GM23338 (cell line): Measurements from ENCODE around the gene IDH3A. TPM values are rescaled to one million over a fixed set of nuclear protein-coding genes. Genes with fewer than 3 reads are reported as not detected.

ENCODE experiments used
- ATAC-seq: fragments of 200-7000 bp; cut with Tn5 transposase; 3 replicates; pipeline ENCODE4 v1.9.1; 2020
- DNase-seq: peaks from one replicate; pipeline ENCODE4 v3.0.0-alpha.2; 2015; ENCODE audit warnings: low spot score
- H2AFZ ChIP-seq: fragments of 200-600 bp; sonication (generic); 2 replicates; pipeline ENCODE4 v1.8.0; 2016; ENCODE audit warnings: antibody characterized with exemption, mild to moderate bottlenecking, moderate library complexity
- H3F3A ChIP-seq: fragments of 200-600 bp; sonication (generic); replicated peaks from 2 replicates; pipeline ENCODE4 v1.8.0; 2017; ENCODE audit warnings: antibody characterized with exemption, mixed run types, low read depth
- H3K27ac ChIP-seq: fragments of 200-600 bp; sonication (generic); 2 replicates; pipeline ENCODE4 v1.6.1; 2016; ENCODE audit warnings: low read depth
- H3K27me3 ChIP-seq: fragments of 200-600 bp; sonication (generic); 2 replicates; pipeline ENCODE4 v1.8.0; 2016; ENCODE audit warnings: mild to moderate bottlenecking, mixed run types, moderate library complexity; ENCODE audit not compliant: insufficient read depth
- H3K36me3 ChIP-seq: fragments of 200-600 bp; sonication (generic); 2 replicates; pipeline ENCODE4 v1.8.0; 2016; ENCODE audit warnings: mild to moderate bottlenecking; ENCODE audit not compliant: insufficient read depth
- H3K4me1 ChIP-seq: fragments of 200-600 bp; sonication (generic); 2 replicates; pipeline ENCODE4 v1.8.0; 2016; ENCODE audit warnings: mild to moderate bottlenecking, moderate library complexity; ENCODE audit not compliant: insufficient read depth
- H3K4me2 ChIP-seq: fragments of 200-600 bp; sonication (generic); 2 replicates; pipeline ENCODE4 v1.7.1; 2017; ENCODE audit warnings: mixed run types
- H3K4me3 ChIP-seq: fragments of 200-600 bp; sonication (generic); 2 replicates; pipeline ENCODE4 v1.6.1; 2016; ENCODE audit warnings: mixed run types
- H3K79me2 ChIP-seq: fragments of 200-600 bp; sonication (generic); replicated peaks from 2 replicates; pipeline ENCODE4 v1.8.0; 2017; ENCODE audit warnings: mild to moderate bottlenecking; ENCODE audit not compliant: insufficient read depth
- H3K9me2 ChIP-seq: fragments of 200-600 bp; sonication (generic); 2 replicates; pipeline ENCODE4 v1.8.0; 2017; ENCODE audit not compliant: insufficient read depth
- H4K20me1 ChIP-seq: fragments of 200-600 bp; sonication (generic); replicated peaks from 2 replicates; pipeline ENCODE4 v1.8.0; 2017; ENCODE audit warnings: mild to moderate bottlenecking; ENCODE audit not compliant: insufficient read depth
- H3K27ac Mint-ChIP-seq: 2 replicates; pipeline ENCODE4 v1.8.0; 2020; ENCODE audit warnings: inconsistent platforms, mild to moderate bottlenecking, moderate library complexity, mixed read lengths
- H3K27me3 Mint-ChIP-seq: 3 replicates; pipeline ENCODE4 v1.8.0; 2022; ENCODE audit warnings: low read depth, mild to moderate bottlenecking, moderate library complexity, mixed read lengths, inconsistent platforms; ENCODE audit not compliant: insufficient read depth, poor library complexity
- H3K36me3 Mint-ChIP-seq: 3 replicates; pipeline ENCODE4 v1.8.0; 2021; ENCODE audit warnings: low read depth, mild to moderate bottlenecking, inconsistent platforms, moderate library complexity, mixed read lengths
- H3K4me1 Mint-ChIP-seq: 3 replicates; pipeline ENCODE4 v1.8.0; 2020; ENCODE audit warnings: mild to moderate bottlenecking, inconsistent platforms, mixed read lengths
- H3K4me3 Mint-ChIP-seq: 3 replicates; pipeline ENCODE4 v1.8.0; 2021; ENCODE audit warnings: moderate library complexity, mild to moderate bottlenecking, inconsistent platforms, mixed read lengths
- H3K9me3 Mint-ChIP-seq: 3 replicates; pipeline ENCODE4 v1.8.0; 2020; ENCODE audit warnings: moderate library complexity, mild to moderate bottlenecking, inconsistent platforms, mixed read lengths
- CREB1 ChIP-seq: fragments of 250-450 bp; sonication (Bioruptor Pico); IDR thresholded peaks from 2 replicates; pipeline ENCODE4 v1.5.0; 2020; ENCODE audit warnings: low read depth, mild to moderate bottlenecking, moderate library complexity
- CTCF ChIP-seq, 2 experiments: fragments of 200-600 bp in 1 of 2; sonication (generic) in 1 of 2; conservative IDR thresholded peaks; 2 replicates each; pipeline versions ENCODE4 v1.5.1 to v1.6.1; 2016 to 2017; ENCODE audit warnings: antibody characterized with exemption in 2 of 2, low read depth in 2 of 2, mild to moderate bottlenecking in 2 of 2, moderate library complexity in 1 of 2
- ETS1 ChIP-seq: IDR thresholded peaks from 2 replicates; pipeline ENCODE4 v1.6.1; 2016; ENCODE audit warnings: antibody characterized with exemption
- EZH2 ChIP-seq: fragments of 200-600 bp; sonication (generic); IDR thresholded peaks from one replicate; pipeline ENCODE4 v1.8.0; 2017; ENCODE audit warnings: antibody characterized with exemption, mild to moderate bottlenecking, low read depth; ENCODE audit not compliant: unreplicated experiment
- EZH2phosphoT487 ChIP-seq: fragments of 200-600 bp; sonication (generic); IDR thresholded peaks from one replicate; pipeline ENCODE4 v1.8.1; 2018; ENCODE audit warnings: antibody characterized with exemption; ENCODE audit not compliant: unreplicated experiment
- JUNB ChIP-seq: IDR thresholded peaks from one replicate; pipeline ENCODE4 v1.6.1; 2016; ENCODE audit warnings: antibody characterized with exemption; ENCODE audit not compliant: unreplicated experiment
- REST ChIP-seq: IDR thresholded peaks from one replicate; pipeline ENCODE4 v1.6.1; 2018; ENCODE audit warnings: antibody characterized with exemption; ENCODE audit not compliant: unreplicated experiment
- ZNF114 ChIP-seq: fragments of 250-450 bp; sonication (Bioruptor Pico); IDR thresholded peaks from 2 replicates; pipeline ENCODE4 v1.5.0; 2020; ENCODE audit warnings: mild to moderate bottlenecking, moderate library complexity
- ZNF331 ChIP-seq: fragments of 250-450 bp; sonication (Bioruptor Pico); IDR thresholded peaks from 2 replicates; pipeline ENCODE4 v1.5.0; 2020; ENCODE audit warnings: low read depth, mild to moderate bottlenecking, moderate library complexity
- ZNF462 ChIP-seq: fragments of 250-450 bp; sonication (Bioruptor Pico); IDR thresholded peaks from 2 replicates; pipeline ENCODE4 v1.5.0; 2020; ENCODE audit warnings: mild to moderate bottlenecking, moderate library complexity
- polyA plus RNA-seq: library from polyadenylated mRNA; unstranded; fragments of >200 nt; fragmentation: Nextera tagmentation; extraction: Ambion mirVana; gene quantifications from 2 replicates; pipeline ENCODE4 v1.2.1, GENCODE V29; 2016
- total RNA-seq: library from RNA; depleted of rRNA; stranded (reverse); fragments of >200 nt; shearing (Covaris generic); gene quantifications from 2 replicates; pipeline ENCODE4 v1.2.3, GENCODE V29; 2014

Gene IDH3A
- total and polyA plus RNA-seq, 2 experiments from 2014 or later: 24.1 to 41.6 TPM

- TF ChIP-seq REST: no peak
- TF ChIP-seq CTCF (conservative IDR thresholded peaks at IDR 0.05; ENCODE audit: low read depth in 2 of 2): no peak
- no peak for TF ChIP-seq ETS1
- TF ChIP-seq EZH2: no peak
- TF ChIP-seq CREB1 (CRISPR knock-in tag): no peak
- no peak for TF ChIP-seq ZNF331 (CRISPR knock-in tag)
- no peak for TF ChIP-seq ZNF114 (CRISPR knock-in tag)
Observed at GRCh38 chr15:78111788-78112187, 37.4 kb upstream of the IDH3A start (continued).

- peaks cover 12% of the 10 kb centered on the region for H3K4me1 Mint-ChIP-seq
- Histone ChIP-seq H3K79me2 (no peaks in the 10 kb centered on the region), H3K36me3 (no peaks in the 10 kb centered on the region), H3K9me2 (no peaks in the 10 kb centered on the region), H3K4me3 (no peak overlapping the region), H2AFZ (no peak overlapping the region), H4K20me1 (no peaks in the 10 kb centered on the region), H3K27me3 (no peaks in the 10 kb centered on the region), H3K4me1 (peaks cover 8% of the 10 kb centered on the region; the same call in 1 of the 2 replicates), H3F3A (no peaks in the 10 kb centered on the region), H3K27ac (no peak overlapping the region), H3K4me2 (no peak overlapping the region)
- H3K27ac Mint-ChIP-seq: no peak overlapping the region
- H3K27me3 Mint-ChIP-seq: peaks cover 9% of the 10 kb centered on the region
- H3K36me3 Mint-ChIP-seq: peaks cover 2% of the 10 kb centered on the region; the same call in 1 of the 3 replicates
- no peak for DNase-seq
- no peak for ATAC-seq
- no peak overlapping the region for H3K4me3 Mint-ChIP-seq
- no peaks in the 10 kb centered on the region; the same call in 2 of the 3 replicates for H3K9me3 Mint-ChIP-seq
- TF ChIP-seq JUNB (no peak), CTCF (conservative IDR thresholded peaks at IDR 0.05; ENCODE audit: low read depth in 2 of 2) (no peak), ZNF462 (CRISPR knock-in tag) (no peak), ZNF331 (CRISPR knock-in tag) (no peak), EZH2phosphoT487 (no peak)
Observed at GRCh38 chr15:78112551-78112950, 36.6 kb upstream of the IDH3A start.
